Head of caudate nucleus (tissue), 42 donors: ENCODE data around the gene C4orf54.

Experiments
- DNase-seq, 42 donors: peaks; one replicate each; pipeline versions ENCODE4 v3.0.0 to v3.0.0-alpha.2; 2020 to 2021; ENCODE audit warnings: mixed read lengths in 7 of 42
- intact Hi-C: fragments of 100-400 bp; cut with DNase I; formaldehyde crosslinking; loops from one replicate; pipeline ENCODE4 v1.15.0; 2022

The C4orf54 gene

GRCh38 chr4:99657798-99658197 is at the start of gene C4orf54:
C4orf54 (minus strand) TSS chr4:99657828; CDS start chr4:99654648, 3,180 bp downstream.
- intact Hi-C loops: no loop called here
- DNase-seq: no peak

- intact Hi-C loops: no loop called here
- no peak for DNase-seq
Observed at GRCh38 chr4:99705891-99706290, 48.3 kb upstream of the C4orf54 start.

- intact Hi-C loops: no loop called here
- no peak for DNase-seq
Observed at GRCh38 chr4:99696801-99697200, 39.2 kb upstream of the C4orf54 start.

- intact Hi-C loops: no loop called here
- no peak for DNase-seq
Observed at GRCh38 chr4:99693140-99693539, 35.5 kb upstream of the C4orf54 start.

GRCh38 chr4:99690990-99691389 is 33.4 kb upstream of the C4orf54 start:
- intact Hi-C loops: no loop called here
- no peak for DNase-seq

GRCh38 chr4:99690472-99690871 is 32.8 kb upstream of the C4orf54 start:
- intact Hi-C loops: no loop called here
- DNase-seq: no peak

- intact Hi-C loops: no loop called here
- DNase-seq: no peak
Observed at GRCh38 chr4:99687120-99687519, 29.5 kb upstream of the C4orf54 start.

- DNase-seq: no peak
- intact Hi-C loops: no loop called here
Observed at GRCh38 chr4:99685234-99685633, 27.6 kb upstream of the C4orf54 start.

GRCh38 chr4:99683895-99684294 is 26.3 kb upstream of the C4orf54 start:
- DNase-seq: no peak
- intact Hi-C loops: no loop called here

- intact Hi-C loops: no loop called here
- DNase-seq: no peak
Observed at GRCh38 chr4:99679976-99680375, 22.3 kb upstream of the C4orf54 start.

GRCh38 chr4:99679204-99679603 is 21.6 kb upstream of the C4orf54 start:
- intact Hi-C loops: no loop called here
- DNase-seq: no peak

GRCh38 chr4:99677161-99677560 is 19.5 kb upstream of the C4orf54 start:
- no peak for DNase-seq
- intact Hi-C loops: no loop called here

GRCh38 chr4:99670409-99671073 is 12.9 kb upstream of the C4orf54 start:
- intact Hi-C loops: no loop called here

GRCh38 chr4:99669084-99669483 is 11.5 kb upstream of the C4orf54 start:
- DNase-seq: no peak
- intact Hi-C loops: no loop called here

More at GRCh38 chr4:99670409-99671073, 12.9 kb upstream of the C4orf54 start:
- no peak for DNase-seq

- intact Hi-C loops: no loop called here
Observed at GRCh38 chr4:99668472-99668871, 10.8 kb upstream of the C4orf54 start.

GRCh38 chr4:99665983-99666382 is 8.4 kb upstream of the C4orf54 start:
- DNase-seq: no peak
- intact Hi-C loops: no loop called here

More at GRCh38 chr4:99668472-99668871, 10.8 kb upstream of the C4orf54 start:
- DNase-seq: no peak

- intact Hi-C loops: no loop called here
- no peak for DNase-seq
Observed at GRCh38 chr4:99664716-99665115, 7.1 kb upstream of the C4orf54 start.

GRCh38 chr4:99661907-99662306 is 4.3 kb upstream of the C4orf54 start:
- intact Hi-C loops: no loop called here
- no peak for DNase-seq

GRCh38 chr4:99658666-99659065 is 1.0 kb upstream of the C4orf54 start:
- intact Hi-C loops: no loop called here
- no peak for DNase-seq

- intact Hi-C loops: no loop called here
- DNase-seq: peak in 9 of 42 donors; percentile 30 to 83 (median 54)
Observed at GRCh38 chr4:99655308-99656081, 2.1 kb downstream of the C4orf54 start.

- DNase-seq: no peak
- intact Hi-C loops: no loop called here
Observed at GRCh38 chr4:99654361-99654761, 3.3 kb downstream of the C4orf54 start.
